Iris pigment epithelial cell (primary cell): ENCODE data around the gene CD163.
"Not testable (repeated sequence)": the region's sequence is repeated elsewhere in the genome, so short reads cannot be mapped to it uniquely, and the experiment has no call there.

Experiments
- DNase-seq: peaks from one replicate; pipeline ENCODE4 v3.0.0-alpha.2; 2011; ENCODE audit warnings: low read depth

The CD163 gene

DNA sequence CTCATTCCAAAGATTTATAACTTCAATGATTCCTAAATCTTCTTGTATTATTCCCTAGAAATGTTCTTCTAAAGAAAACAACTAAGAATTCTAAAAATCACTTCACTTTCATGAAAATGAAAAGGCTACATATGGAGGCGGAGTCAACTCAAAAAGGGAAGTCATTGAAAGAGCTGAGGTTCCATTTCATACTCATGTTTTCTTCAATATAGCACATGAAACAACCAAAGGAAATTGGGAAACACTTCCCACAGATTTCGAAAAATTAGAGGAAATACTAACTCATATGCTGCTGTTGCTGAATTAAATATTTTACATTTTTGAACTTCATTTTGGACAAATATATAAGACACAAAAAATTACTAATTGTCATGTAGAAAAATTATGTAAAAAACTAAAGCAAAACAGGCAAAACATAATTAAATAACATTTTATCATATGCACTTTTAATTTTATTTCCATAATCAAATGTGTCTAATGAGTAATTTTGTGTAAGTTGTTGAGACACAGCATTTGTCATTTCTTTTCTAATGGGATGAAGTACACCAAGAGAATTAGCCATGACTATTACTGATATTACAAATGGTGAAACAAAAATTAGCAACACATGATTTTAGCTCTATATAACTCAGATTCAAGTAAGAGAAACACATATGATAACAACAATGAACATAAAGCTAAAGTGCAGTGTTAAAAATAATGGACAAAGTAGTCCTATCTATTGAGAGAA lies at the start of gene CD163:
TSS of gene CD163 (minus strand) at position 92 of the 730 bp plus-strand sequence. CDS start at position 5, 87 bp downstream.
- DNase-seq = no peak

DNA sequence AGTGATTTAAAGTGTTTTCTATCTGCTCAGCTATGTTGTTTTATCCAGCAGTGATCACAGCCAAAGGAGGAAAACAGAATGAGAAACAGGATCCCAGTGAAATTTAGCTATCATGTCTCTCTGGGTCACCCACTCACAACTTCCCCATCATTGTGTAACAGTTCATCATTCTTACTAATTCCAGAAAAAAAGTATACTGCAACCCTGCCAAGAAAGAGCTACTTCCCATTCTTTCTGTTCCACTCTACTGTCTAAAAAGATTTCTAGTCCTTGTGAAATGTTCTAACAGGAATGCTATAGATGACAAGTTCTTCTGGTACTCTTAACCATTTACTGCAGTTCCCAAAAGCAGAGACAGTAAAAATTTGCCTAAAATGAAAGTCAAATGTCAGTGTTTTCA lies 39.2 kb upstream of the CD163 start:
- peak; percentile 46 for DNase-seq

DNA sequence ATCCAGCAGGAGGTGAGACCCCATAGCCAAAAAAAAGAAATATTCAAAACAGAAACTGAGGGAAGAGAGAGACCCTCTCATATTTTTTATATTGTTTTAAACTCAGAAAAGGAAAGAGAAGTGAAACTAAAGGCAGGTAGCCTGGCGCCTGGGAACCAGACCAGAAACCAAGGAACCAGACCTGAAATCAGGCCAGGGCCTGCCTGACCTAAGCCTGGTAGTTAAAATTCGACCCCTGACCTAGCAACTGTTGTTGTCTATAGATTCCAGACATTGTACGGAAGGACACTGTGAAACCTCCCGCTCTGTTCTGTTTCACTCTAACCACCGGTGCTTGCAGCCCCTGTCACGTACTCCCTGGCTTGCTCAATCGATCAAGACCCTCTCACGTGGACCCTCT lies 38.5 kb upstream of the CD163 start:
- DNase-seq = no peak

- DNase-seq = no peak
Observed at GRCh38 chr12:7514416-7514815, 10.8 kb upstream of the CD163 start.

- DNase-seq = peak; percentile 92
Observed at GRCh38 chr12:7512553-7512952, 9.0 kb upstream of the CD163 start.

GRCh38 chr12:7509793-7510470 lies 6.4 kb upstream of the CD163 start:
- not testable (repeated sequence) for DNase-seq

DNA sequence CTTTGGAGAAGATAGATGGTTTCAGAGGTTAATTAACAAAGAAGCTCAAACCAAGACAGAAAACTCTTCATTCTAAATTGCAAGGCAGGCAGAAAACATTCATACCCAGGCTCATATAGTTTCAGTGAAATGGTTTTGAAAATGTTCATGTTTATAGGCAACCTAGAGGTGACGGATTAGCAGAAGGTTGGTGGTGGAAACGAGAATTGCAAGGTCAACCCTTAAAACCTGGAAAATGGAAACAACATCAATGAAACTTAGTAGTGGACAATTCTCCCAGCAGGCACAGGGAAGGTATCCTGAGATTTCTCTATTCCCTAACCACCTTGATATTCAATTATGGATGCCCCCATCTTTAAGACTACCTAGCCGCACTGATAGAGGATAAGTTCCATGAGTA lies 965 bp downstream of the CD163 start:
- DNase-seq = no peak

- peak; percentile 10 for DNase-seq
Observed at GRCh38 chr12:7501031-7501588, 2.5 kb downstream of the CD163 start.

DNA sequence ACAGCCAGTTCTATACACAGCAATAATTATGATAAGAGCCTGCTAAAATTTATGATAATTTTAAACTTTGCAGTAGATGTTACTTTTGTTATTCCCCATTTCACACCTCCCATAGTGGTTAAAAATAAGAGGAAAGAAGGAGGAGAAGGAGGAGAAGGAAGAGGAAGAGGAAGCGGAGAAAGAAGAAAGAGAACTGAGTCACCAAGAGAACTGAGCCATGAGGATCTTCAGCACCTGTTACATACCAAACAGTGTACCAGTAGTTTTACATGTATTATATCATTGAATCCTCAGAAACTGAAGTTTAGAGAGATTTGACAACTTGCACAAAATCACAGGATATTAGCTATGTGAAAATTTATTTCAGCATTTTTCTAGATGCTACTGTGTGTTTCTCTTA lies 3.9 kb downstream of the CD163 start:
- no peak for DNase-seq

- peak; percentile 63 for DNase-seq
Observed at GRCh38 chr12:7498809-7499208, 4.8 kb downstream of the CD163 start.

- DNase-seq = no peak
Observed at GRCh38 chr12:7497661-7498060, 5.9 kb downstream of the CD163 start.

DNA sequence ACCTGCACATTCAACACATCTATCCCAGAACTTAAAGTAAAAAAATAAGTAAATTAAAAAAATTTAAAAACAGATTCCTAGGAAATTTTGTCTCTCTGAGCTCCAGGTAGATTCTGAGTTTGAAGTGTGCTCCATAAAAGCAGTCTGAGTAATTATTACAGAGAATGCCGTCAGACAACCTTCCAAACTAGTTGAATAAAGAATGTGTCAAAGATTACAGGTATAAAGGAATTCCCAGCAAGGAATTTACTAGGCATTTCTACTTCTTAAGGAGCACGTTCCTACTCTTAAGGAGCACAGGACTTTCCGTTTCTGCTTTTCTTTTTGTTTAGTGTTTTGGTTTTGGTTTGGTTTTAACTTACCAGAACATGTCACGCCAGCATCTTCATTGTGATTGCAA lies 7.1 kb downstream of the CD163 start:
- no peak for DNase-seq

GRCh38 chr12:7495136-7495535 lies 8.4 kb downstream of the CD163 start:
- no peak for DNase-seq

DNA sequence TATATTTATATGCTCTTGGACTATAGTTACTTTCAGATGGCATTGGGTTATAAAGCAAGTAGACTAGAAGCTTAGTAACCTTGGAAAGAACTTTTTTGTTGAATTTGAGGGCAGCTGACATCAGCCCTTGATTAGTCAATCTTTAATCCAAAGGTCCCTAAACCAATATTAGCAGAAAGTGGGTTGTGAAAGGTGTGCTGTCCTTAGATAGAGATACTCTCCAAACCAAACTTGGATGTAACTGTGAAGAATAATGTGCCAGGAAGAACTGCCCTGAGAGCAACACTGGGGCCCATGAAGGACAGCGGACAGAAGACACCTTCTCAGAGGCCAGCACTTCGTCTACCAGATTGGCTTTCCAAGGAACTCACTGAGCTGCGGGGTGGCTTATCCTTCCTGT lies 10.6 kb downstream of the CD163 start:
- DNase-seq = no peak

GRCh38 chr12:7486512-7486911 lies 17.1 kb downstream of the CD163 start:
- DNase-seq = no peak

- no peak for DNase-seq
Observed at GRCh38 chr12:7485095-7485494, 18.5 kb downstream of the CD163 start.

DNA sequence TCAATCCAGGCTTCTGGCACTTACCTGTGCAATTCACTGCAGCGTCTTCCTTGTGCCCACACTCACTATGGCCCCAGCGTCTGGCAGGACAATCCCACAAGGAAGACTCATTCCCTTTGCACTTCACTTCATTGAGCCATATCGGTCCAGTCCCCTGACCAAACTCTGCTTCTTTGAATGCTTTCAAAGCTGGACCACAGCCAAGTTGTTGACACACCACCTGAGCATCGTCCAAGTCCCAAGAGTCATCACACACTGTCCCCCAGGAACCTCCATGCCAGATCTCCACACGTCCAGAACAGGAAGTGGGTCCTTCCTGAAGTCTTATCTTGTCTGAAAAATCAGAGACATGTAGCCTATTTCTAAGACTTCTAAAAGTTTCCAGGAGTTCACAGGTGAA lies 20.2 kb downstream of the CD163 start:
- DNase-seq = no peak

GRCh38 chr12:7479771-7480170 lies 23.8 kb downstream of the CD163 start:
- no peak for DNase-seq

- DNase-seq = no peak
Observed at GRCh38 chr12:7472060-7472459, 31.5 kb downstream of the CD163 start.

- DNase-seq = peak; percentile 55
Observed at GRCh38 chr12:7460375-7461259, 43.0 kb downstream of the CD163 start.

GRCh38 chr12:7459973-7460372 lies 43.6 kb downstream of the CD163 start:
- no peak for DNase-seq

DNA sequence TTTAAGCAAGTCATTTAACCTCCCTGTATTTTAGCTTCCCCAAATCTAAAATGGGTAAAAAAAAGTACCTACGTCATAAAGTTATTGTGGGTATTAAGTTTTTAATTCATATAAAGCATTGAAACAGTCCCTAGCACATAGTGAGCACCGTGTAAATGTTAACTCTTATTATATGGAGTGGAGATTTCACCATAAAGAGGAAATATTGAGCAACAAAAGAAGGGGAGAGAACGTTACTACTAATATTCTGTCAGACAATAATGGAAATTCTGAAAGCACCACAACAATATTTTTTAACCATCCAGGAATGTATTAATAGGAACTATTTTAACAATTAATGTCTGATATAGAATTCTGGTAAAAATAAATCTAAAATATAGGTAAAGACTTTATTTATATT lies 51.8 kb downstream of the CD163 start:
- no peak for DNase-seq
